HG02610 (cell line): ENCODE results near the gene SHISA3.

ENCODE experiments used
- ATAC-seq: cut with Tn5 transposase; IDR thresholded peaks from one replicate; pipeline ENCODE4 v1.9.1; 2021; ENCODE audit warnings: mild to moderate bottlenecking, moderate library complexity; ENCODE audit not compliant: unreplicated experiment

Gene SHISA3

GRCh38 chr4:42391355-42391664, 6.0 kb upstream of the SHISA3 start:
- no peak for ATAC-seq

- ATAC-seq, result no peak
Measured at GRCh38 chr4:42391981-42392380, 5.3 kb upstream of the SHISA3 start.

DNA sequence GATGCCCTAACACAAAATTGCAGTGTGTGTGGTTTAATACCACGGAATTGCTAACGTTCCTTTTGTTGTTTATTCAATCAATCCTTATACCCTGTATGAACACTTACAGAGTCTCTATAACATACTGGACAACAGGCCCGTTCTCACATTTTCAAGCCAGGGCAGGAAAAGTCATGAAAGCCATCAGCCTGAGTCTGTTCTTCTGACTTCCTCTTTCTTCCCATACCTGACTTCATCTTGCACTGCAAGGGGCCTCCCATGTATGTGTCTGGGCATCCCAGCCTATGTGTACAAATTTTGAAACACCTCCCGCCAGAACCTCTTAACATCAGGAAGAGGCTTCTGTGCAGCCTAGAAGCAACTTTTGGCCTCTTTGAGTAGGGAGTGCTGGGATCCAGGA, 4.9 kb upstream of the SHISA3 start:
- ATAC-seq, result no peak

DNA sequence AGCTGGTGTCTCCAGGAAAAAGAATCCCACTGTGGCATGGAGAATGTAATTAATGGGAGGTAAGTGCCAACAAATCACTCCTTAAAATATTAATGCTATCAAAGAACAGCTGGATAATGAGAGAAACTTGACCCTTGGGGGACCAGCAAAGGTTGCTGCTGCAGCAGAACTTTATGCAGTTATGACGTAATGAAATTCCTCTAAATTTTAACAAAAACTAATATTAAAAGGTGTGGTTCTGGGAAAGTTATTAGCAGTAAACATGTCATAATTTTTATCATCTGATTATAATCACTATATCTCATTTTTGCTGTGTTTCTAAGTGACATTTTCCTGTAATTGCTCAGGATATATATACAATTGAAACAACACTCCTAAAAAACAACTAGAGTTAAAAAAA, 1.7 kb upstream of the SHISA3 start:
- ATAC-seq, result no peak

GRCh38 chr4:42396361-42396751, 932 bp upstream of the SHISA3 start:
- ATAC-seq, result no peak

GRCh38 chr4:42397635-42398170, 415 bp downstream of the SHISA3 start:
- ATAC-seq, result peak; percentile 29

GRCh38 chr4:42398171-42398870, 1.0 kb downstream of the SHISA3 start:
- ATAC-seq, result peak; percentile 35

DNA sequence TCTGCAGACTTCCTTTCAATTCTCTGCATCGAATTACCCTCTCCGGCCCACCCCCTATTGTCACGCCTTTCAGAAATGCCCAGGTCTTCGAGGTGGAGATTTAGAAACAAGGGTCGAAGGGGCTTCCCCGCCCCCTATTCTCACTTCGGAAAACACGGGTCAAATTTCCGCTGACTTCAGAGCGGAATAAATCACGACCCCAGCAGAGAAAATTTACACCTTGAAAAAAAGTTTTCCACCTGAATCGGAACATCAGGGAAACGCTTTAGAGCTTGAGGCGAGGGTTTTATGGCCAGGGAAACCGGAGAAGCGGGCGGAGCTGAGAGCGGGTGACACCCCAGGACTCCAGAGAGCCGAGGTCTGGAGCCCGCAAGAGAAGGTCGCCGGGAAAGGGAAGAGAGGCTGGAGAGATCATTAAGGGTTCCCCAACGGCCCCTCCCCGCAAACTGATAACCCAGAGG, 1.6 kb downstream of the SHISA3 start:
- ATAC-seq, result no peak

GRCh38 chr4:42399393-42399792, 2.1 kb downstream of the SHISA3 start:
- no peak for ATAC-seq

DNA sequence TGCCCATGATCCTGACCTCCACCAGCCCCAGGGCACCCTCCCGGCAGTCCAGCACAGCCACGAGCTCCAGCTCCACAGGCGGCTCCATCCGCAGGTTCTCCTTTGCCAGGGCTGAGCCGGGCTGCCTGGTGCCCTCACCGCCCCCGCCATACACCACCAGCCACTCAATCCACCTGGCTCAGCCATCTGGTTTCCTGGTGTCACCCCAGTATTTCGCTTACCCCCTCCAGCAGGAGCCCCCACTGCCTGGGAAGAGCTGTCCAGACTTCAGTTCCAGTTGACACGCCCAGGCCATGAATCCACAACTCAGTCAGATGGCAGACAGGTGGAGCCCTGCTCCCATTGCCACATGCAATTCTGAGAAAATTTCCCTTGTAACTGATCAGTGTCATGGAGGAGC, 3.9 kb downstream of the SHISA3 start:
- ATAC-seq, result no peak

DNA sequence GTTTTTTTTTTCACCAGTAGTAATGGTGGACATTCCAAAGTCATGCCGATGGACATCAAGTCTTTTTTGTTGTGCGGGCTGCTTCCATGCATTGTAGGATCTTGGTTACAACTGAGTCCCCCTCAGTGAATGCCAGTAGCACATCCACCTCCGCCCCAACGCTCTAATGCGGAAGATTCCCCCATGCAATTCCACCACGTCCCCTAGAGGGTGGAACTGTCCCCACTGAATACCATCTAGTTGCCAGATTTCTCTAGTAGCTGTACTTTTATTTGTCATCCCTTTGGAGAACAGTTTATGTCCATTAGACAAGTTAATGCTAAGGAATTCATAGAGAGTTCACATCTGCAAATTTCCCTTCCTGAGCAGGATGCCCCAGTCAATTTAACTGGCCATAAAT, 6.7 kb downstream of the SHISA3 start:
- no peak for ATAC-seq

DNA sequence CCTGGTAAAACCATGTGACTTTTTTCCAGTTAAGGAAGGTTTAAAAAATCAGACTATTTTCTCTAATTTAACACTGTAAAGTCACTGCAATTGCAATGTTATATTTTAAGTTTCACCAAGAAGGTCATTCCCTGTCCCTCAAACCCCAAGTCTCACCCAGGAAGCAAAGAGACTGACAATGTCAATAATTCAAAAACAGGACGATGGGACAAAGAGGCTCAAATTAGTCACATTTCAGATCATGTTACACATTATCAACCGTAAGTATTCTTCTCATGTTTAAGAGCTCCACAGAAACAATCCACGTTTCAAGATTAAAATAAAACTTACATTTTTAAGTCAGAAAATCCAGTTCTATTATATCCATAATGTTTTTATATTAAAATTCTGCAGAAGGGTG, 13.2 kb downstream of the SHISA3 start:
- ATAC-seq, result no peak

DNA sequence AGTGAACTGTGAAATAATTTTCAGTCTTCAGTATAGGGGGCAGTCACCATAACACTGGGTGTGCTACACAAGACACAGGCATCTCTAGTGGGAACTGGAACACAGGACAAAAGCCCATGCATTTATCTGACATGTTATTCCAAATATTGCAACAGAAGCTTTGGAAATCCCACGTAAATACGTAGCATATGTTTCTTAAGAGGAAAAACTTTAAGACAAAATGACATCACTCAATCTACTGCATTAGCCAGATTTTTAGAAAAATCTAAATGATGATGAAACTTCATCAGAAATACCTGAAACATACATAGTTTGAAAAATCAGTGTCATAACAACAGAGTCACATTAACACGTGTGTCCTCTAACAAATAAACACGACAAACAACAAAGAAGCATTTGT, 14.5 kb downstream of the SHISA3 start:
- no peak for ATAC-seq

DNA sequence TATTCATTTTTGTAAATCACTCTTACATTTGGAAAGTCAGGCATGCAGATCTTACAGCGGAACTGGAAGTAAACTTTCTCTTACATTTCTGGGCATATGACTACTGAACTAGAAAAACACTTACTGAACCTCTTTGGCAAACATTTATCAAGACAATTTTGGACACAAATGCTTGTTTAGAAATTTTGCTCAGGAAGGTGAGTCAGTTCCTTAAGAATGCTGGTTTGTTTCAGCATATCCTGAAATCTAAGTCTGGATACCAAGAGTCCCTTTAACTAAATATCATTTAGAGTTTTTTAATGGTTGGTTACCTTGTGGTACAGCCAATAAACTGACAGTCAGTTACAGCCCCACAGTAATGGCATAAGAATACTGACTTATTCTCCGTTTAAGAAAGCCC, 15.0 kb downstream of the SHISA3 start:
- no peak for ATAC-seq

DNA sequence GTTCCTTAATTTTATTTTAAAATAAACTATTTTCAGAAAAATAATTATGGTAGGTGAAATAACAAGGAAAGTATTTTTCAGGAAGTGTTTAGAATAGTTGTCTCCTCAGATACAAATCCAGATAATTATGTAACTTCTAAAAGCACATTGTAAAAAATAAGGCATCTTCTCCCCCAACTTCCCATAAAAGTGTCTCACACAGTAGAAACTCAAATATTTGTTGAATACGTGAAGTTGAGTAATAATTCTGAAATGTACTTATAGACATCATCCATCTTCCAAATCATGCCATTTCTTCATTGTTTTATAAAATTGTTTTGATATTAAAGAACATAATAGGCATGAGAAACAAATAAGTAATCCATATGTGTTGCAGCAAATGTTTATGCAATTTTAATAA, 18.0 kb downstream of the SHISA3 start:
- ATAC-seq, result no peak

- ATAC-seq, result no peak
Measured at GRCh38 chr4:42416017-42416416, 18.7 kb downstream of the SHISA3 start.

DNA sequence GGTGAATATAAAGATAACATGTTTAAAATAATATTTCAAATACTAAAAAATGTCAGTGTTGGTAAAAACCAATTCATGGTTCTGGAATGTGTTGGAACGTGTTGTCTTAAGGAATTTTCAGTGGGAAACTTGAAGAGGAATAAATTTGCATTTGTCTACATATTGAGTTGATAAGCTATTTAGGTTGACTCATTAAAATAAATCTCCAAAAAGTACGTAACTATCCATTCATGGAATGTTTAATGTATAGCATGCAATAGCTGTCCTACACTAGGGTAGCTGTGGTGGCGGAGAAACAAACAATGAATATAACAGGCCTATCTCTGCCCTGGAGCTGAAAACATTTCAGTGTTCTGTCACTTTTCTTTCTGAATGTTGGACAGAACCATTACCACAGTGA, 20.3 kb downstream of the SHISA3 start:
- no peak for ATAC-seq

GRCh38 chr4:42420140-42420539, 22.9 kb downstream of the SHISA3 start:
- ATAC-seq, result no peak

- no peak for ATAC-seq
Measured at GRCh38 chr4:42425146-42426065, 28.1 kb downstream of the SHISA3 start.

DNA sequence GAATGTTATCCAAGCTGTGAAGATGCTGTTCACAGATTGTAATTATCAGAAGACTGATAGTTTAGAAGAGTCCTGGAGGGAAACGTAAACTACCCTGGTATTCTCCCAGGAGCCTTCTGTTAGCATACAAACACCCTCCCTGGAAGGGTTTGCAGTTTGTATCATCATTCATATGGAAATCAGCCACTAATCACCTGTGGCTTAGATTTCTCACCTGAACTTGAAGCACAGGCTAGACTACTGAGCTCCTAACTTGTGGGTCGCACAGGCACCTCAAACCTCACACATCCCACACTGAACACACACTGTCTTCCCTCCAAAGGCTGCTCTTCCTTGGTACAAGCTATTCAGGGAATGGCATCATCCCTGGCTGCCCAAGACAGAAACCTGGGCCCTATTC, 30.7 kb downstream of the SHISA3 start:
- ATAC-seq, result no peak

- ATAC-seq, result no peak
Measured at GRCh38 chr4:42436928-42437565, 39.8 kb downstream of the SHISA3 start.

DNA sequence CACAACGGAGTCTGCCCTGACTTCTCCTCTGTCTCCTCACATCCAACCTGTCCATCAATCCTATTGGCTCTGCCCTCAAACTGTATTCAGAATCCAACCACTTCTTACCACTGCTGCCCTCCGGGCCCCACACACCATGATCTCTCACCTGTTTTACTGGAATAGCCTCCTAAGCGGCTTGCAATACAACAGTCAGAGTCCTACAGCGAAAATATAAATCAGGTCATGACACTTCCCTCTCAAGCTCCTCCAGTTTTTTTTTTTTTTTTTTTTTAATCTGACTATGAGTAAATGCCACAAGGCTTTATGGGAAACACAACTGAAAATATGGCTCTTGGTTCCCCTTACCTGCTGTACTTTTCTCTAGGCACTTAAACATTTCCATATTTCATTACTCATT, 42.8 kb downstream of the SHISA3 start:
- no peak for ATAC-seq
